Epithelial cell of prostate (primary cell): ENCODE data around the gene OR5AU1.
"Not testable (repeated sequence)": the region's sequence is repeated elsewhere in the genome, so short reads cannot be mapped to it uniquely, and the experiment has no call there.

Source experiments
- DNase-seq: peaks from one replicate; pipeline ENCODE4 v3.0.0-alpha.2; 2011; ENCODE audit warnings: low read depth, low spot score
- H3K27ac ChIP-seq: fragments of 450-650 bp; 2 replicates; pipeline ENCODE4 v1.5.1; 2017; ENCODE audit warnings: mild to moderate bottlenecking

OR5AU1 gene

DNA sequence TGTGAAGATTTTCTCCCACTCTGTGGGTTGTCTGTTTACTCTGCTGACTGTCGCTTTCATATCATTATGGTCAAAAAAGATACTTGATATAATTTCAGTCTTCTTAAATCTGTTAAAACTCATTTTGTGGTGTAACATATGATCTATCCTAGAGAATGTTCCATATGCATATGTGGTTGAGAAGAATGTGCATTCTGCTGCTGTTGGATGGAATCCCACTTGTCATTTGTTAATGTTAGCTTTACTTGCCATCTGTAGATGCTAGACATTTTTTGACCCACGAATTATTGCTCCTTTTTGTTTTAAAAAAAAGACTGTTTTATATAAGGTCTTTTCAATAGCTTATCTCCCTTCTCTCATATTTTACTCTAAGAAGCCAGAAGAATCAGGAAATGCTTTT lies 26.3 kb upstream of the OR5AU1 start:
- H3K27ac ChIP-seq, result no peak overlapping the region
- DNase-seq, result no peak

GRCh38 chr14:21171128-21171527 lies 15.3 kb upstream of the OR5AU1 start:
- no peak overlapping the region for H3K27ac ChIP-seq

DNA sequence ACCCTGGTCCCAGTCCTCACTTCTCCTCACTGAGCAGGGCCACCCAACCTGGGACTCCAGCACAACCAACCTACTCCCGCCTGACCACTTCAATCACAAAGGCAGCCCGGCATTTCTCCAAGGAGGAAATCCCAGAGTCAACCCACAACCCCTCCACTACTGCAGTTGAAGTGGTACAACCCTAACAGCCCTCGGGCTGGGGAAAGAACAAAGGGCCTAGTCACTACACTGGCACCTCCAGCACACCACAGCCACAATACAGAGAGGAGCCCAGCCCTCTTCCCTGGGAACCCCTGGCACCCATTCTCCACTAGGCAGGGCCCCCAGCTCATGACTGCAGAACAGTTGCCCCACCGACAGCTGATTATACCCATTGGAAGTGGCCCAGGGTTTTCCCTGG lies 13.7 kb upstream of the OR5AU1 start:
- no peak overlapping the region for H3K27ac ChIP-seq
- no peak for DNase-seq

More at GRCh38 chr14:21171128-21171527, 15.3 kb upstream of the OR5AU1 start:
- no peak for DNase-seq

GRCh38 chr14:21168055-21168454 lies 12.2 kb upstream of the OR5AU1 start:
- H3K27ac ChIP-seq, result no peak overlapping the region
- peak; percentile 5 for DNase-seq

- not testable (repeated sequence) for H3K27ac ChIP-seq, DNase-seq
These were observed 9.8 kb upstream of the OR5AU1 start for GRCh38 chr14:21165670-21166069.

DNA sequence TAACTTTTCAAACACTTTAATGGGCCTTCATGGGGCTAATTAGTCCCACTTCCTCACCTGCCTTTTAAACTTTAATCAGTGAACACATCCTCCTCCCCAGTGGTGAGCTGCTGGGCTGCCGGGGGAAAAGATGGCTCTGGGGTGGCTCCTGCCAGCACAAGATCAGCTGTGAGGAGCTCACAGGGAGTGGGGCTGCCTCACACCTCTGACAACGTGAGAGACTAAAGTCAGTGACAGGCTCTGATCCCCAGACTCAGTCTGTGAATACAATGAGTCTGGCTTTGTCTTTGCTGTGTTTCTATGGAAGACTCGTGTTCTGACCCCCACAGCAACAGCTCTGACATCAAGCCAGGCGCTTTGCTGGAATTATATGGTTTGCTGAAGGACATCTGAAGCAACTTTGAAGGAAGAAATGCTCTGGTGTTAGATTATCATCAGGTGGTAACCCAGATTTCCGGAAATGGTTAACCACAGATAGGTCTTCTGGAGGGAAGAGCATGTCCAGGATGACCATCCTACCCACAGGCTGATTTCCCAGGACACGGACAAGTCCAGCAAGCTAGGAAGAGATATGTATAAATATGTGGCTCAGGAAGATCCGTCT lies 9.2 kb upstream of the OR5AU1 start:
- not testable (repeated sequence) for DNase-seq, H3K27ac ChIP-seq

- DNase-seq, result no peak
These were observed 8.0 kb upstream of the OR5AU1 start for GRCh38 chr14:21163871-21164291.

DNA sequence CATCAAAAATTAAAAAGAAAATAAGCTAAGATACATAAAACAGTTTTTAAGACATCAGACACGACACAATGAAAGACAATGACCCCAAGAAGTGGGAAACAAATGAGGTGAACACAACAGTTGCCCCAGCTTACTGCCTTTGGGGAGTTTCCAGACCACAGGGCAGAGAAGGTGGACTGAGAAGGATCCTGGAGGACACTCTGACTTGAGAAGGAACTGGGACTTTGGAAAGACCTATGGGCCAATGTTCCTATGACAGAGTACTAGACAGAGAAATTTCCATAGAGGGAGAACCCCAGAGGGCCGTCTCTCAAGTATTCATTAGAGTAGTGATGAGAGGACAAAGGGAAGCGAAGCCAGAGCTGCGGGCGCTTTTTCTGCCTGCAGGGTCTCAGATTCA lies 6.2 kb upstream of the OR5AU1 start:
- no peak for DNase-seq
- no peak overlapping the region for H3K27ac ChIP-seq

More at GRCh38 chr14:21163871-21164291, 8.0 kb upstream of the OR5AU1 start:
- H3K27ac ChIP-seq, result no peak overlapping the region

GRCh38 chr14:21160061-21160610 lies 4.3 kb upstream of the OR5AU1 start:
- no peak overlapping the region for H3K27ac ChIP-seq
- DNase-seq, result no peak

GRCh38 chr14:21158175-21158574 lies 2.3 kb upstream of the OR5AU1 start:
- not testable (repeated sequence) for H3K27ac ChIP-seq, DNase-seq

DNA sequence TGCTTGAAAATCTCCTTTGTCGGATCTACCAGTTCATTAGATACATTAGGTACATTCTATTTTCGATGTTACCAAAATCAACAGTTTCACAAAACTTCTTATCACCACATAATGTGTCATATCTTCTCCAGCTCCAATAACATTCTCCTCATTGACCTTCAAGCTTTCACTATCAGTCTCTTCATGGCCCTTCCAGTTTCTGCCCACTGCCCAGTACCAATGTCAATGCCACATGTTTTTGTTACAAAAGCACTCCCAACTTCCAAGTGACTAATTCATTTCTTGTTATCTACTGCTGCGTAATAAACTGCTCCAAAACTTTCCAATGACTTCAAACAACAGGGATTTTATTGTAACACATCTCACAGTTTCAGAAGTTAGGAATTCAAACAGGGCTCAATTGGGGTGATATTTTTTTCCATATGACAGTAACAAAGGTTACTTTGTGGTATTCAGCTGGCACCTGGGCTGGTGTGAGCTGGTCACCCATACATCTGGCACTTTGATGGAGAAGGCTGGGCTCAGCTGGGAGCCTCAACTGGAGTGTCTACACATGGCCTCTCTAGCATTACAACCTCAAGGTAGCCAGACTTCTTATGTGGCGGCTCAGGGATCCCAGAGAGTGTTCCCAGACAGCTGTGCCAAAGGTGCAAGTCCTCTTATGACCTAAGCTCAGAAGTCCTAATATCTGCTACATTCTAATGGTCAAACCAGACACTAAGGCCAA lies 6.1 kb downstream of the OR5AU1 start:
- H3K27ac ChIP-seq, result no peak overlapping the region
- no peak for DNase-seq

GRCh38 chr14:21145437-21145836 lies 10.4 kb downstream of the OR5AU1 start:
- no peak for DNase-seq
- no peak overlapping the region for H3K27ac ChIP-seq

GRCh38 chr14:21142357-21142756 lies 13.5 kb downstream of the OR5AU1 start:
- no peak overlapping the region for H3K27ac ChIP-seq

DNA sequence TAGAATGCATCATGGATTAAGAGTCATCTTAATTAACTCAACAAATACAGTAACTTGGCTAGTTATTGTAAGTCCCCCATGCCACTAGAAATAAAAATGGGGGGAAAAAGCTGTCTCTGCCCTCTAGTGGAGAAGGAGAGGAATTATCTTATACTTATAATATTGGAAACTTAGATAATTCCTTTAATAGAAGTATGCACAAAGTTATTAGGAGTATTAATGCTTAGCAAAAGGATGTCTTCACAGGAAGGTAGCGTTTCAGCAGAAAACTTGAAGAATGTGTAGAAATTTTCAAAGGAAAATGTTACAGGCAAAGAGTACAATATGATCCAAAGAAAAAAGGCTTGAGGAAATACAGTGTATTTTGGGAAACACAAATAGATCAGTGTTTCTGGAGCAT lies 19.8 kb downstream of the OR5AU1 start:
- DNase-seq, result no peak
- no peak overlapping the region for H3K27ac ChIP-seq

More at GRCh38 chr14:21142357-21142756, 13.5 kb downstream of the OR5AU1 start:
- no peak for DNase-seq

- H3K27ac ChIP-seq, result no peak overlapping the region
- no peak for DNase-seq
These were observed 22.0 kb downstream of the OR5AU1 start for GRCh38 chr14:21133901-21134300.

- no peak overlapping the region for H3K27ac ChIP-seq
- DNase-seq, result no peak
These were observed 32.4 kb downstream of the OR5AU1 start for GRCh38 chr14:21123429-21123828.

- no peak for DNase-seq
- no peak overlapping the region for H3K27ac ChIP-seq
These were observed 34.7 kb downstream of the OR5AU1 start for GRCh38 chr14:21121122-21121521.

DNA sequence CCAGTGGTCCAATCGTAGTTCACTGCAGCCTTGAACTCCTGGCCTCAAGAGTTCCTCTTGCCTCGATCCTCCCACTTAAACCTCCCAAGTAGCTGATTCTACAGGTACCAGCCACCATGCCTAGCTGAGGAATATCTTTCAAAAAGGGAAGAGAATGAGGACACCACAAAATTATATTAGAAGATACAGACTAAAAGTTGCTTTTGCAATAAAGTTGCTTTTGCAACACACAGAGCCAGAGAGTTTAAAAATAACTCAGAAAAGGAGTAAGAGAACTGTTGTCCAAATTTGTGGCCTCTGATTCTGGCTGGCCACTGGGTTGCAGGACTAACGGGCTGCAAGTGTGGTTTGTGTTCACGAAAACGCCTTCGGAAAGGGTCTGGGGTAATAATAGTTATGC lies 35.2 kb downstream of the OR5AU1 start:
- no peak overlapping the region for H3K27ac ChIP-seq
- DNase-seq, result no peak

DNA sequence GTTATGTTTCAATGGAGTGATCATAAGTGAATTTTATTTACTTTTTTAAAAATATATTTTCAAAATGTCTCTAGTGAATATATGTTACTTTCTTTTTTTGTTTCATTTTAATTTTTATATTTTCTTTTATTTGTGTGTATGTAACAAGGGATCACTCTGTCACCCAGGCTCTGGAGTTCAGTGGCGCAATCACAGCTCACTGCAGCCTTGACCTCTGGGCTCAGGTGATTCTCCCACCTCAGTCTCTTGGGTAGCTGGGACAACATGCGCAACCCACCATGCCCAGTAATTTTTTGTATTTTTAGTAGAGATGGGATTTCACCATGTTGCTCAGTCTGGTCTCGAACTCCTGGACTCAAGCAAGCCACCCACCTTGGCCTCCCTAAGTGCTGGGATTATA lies 36.9 kb downstream of the OR5AU1 start:
- DNase-seq, result no peak
- no peak overlapping the region for H3K27ac ChIP-seq

- no peak overlapping the region for H3K27ac ChIP-seq
- no peak for DNase-seq
These were observed 42.5 kb downstream of the OR5AU1 start for GRCh38 chr14:21113369-21113768.

DNA sequence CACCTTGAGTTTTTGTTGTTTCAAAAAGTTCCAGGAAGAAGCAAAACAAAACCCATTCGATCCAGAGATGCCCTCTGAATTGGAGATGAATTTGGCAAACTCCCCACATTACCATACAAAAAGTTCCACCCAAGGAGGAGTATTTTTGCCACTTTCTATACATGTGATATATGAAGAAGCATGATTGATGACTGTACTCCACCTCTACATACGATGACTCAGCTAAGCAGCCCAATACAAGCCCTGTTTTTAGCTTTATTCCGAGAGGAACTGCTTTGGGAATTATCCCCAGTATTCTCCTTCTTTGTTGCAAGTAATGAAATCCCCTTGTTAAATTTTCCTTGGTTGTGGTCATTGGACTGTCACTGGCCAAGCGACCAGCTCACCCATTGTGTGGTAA lies 43.6 kb downstream of the OR5AU1 start:
- DNase-seq, result no peak
- no peak overlapping the region for H3K27ac ChIP-seq
